ENCODE results near the gene CST5.
"Not testable (repeated sequence)": the region's sequence is repeated elsewhere in the genome, so short reads cannot be mapped to it uniquely, and the experiment has no call there.

DNA sequence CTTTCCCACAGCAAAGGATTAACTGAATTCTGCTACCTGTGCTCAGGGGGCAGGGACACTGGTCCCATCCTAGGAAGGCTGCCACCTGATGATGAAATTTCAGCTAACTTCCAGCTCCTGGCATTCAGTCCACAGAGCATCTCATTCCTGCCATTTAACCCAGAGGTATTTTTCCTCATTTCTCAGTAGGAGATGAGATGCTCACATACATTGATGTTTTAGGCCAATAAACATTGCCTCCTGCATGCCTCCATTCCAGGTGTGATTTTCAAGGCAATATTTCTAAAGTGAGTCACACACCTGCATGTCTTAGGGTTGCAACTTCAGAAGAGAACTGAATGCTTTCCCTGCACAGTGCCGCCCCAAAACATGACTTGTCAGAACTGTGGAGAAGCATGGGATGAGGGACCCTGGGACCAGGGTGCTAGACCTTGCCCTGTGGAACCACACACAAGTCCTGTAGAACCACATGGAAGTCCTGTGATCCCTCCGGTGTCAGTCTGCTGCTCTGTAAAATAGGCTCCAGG lies 1.5 kb downstream of the CST5 start:
- TF ChIP-seq, protein P1, sequence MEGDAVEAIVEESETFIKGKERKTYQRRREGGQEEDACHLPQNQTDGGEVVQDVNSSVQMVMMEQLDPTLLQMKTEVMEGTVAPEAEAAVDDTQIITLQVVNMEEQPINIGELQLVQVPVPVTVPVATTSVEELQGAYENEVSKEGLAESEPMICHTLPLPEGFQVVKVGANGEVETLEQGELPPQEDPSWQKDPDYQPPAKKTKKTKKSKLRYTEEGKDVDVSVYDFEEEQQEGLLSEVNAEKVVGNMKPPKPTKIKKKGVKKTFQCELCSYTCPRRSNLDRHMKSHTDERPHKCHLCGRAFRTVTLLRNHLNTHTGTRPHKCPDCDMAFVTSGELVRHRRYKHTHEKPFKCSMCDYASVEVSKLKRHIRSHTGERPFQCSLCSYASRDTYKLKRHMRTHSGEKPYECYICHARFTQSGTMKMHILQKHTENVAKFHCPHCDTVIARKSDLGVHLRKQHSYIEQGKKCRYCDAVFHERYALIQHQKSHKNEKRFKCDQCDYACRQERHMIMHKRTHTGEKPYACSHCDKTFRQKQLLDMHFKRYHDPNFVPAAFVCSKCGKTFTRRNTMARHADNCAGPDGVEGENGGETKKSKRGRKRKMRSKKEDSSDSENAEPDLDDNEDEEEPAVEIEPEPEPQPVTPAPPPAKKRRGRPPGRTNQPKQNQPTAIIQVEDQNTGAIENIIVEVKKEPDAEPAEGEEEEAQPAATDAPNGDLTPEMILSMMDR (conservative IDR thresholded peaks at IDR 0.05; ENCODE audit: low read depth in 2 of 2), result not testable (repeated sequence)
- TF ChIP-seq POLR2AphosphoS5 (IDR thresholded peaks at IDR 0.05; ENCODE audit: low read depth); CREB1 (CRISPR knock-in tag; IDR thresholded peaks at IDR 0.05; ENCODE audit: low read depth); EZH2 (IDR thresholded peaks at IDR 0.05; ENCODE audit: low read depth, unreplicated experiment); NANOG (IDR thresholded peaks at IDR 0.05; ENCODE audit: borderline replicate concordance); EZH2phosphoT487 (IDR thresholded peaks at IDR 0.05; ENCODE audit: unreplicated experiment); JUNB (IDR thresholded peaks at IDR 0.05; ENCODE audit: unreplicated experiment): not testable (repeated sequence)
- TF ChIP-seq, protein P2, sequence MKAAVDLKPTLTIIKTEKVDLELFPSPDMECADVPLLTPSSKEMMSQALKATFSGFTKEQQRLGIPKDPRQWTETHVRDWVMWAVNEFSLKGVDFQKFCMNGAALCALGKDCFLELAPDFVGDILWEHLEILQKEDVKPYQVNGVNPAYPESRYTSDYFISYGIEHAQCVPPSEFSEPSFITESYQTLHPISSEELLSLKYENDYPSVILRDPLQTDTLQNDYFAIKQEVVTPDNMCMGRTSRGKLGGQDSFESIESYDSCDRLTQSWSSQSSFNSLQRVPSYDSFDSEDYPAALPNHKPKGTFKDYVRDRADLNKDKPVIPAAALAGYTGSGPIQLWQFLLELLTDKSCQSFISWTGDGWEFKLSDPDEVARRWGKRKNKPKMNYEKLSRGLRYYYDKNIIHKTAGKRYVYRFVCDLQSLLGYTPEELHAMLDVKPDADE (IDR thresholded peaks at IDR 0.05), result not testable (repeated sequence)
- TF ChIP-seq, protein P3, sequence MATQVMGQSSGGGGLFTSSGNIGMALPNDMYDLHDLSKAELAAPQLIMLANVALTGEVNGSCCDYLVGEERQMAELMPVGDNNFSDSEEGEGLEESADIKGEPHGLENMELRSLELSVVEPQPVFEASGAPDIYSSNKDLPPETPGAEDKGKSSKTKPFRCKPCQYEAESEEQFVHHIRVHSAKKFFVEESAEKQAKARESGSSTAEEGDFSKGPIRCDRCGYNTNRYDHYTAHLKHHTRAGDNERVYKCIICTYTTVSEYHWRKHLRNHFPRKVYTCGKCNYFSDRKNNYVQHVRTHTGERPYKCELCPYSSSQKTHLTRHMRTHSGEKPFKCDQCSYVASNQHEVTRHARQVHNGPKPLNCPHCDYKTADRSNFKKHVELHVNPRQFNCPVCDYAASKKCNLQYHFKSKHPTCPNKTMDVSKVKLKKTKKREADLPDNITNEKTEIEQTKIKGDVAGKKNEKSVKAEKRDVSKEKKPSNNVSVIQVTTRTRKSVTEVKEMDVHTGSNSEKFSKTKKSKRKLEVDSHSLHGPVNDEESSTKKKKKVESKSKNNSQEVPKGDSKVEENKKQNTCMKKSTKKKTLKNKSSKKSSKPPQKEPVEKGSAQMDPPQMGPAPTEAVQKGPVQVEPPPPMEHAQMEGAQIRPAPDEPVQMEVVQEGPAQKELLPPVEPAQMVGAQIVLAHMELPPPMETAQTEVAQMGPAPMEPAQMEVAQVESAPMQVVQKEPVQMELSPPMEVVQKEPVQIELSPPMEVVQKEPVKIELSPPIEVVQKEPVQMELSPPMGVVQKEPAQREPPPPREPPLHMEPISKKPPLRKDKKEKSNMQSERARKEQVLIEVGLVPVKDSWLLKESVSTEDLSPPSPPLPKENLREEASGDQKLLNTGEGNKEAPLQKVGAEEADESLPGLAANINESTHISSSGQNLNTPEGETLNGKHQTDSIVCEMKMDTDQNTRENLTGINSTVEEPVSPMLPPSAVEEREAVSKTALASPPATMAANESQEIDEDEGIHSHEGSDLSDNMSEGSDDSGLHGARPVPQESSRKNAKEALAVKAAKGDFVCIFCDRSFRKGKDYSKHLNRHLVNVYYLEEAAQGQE (IDR thresholded peaks at IDR 0.05; ENCODE audit: unreplicated experiment), result not testable (repeated sequence)
